Type B pancreatic cell (in vitro differentiated cells): Measurements from ENCODE around the gene HIP1R. TPM values are rescaled to one million over a fixed set of nuclear protein-coding genes. Genes with fewer than 3 reads are reported as not detected.

ENCODE experiments used
- DNase-seq: peaks from one replicate; pipeline ENCODE4 v3.0.0; 2021; ENCODE audit warnings: mixed read lengths; ENCODE audit not compliant: unreplicated experiment; ENCODE audit errors: extremely low spot score
- H3K27ac Mint-ChIP-seq: 2 replicates; pipeline ENCODE4 v1.8.0; 2021; ENCODE audit warnings: mild to moderate bottlenecking, mixed read lengths
- H3K27me3 Mint-ChIP-seq: 2 replicates; pipeline ENCODE4 v1.8.0; 2021; ENCODE audit warnings: mixed read lengths
- H3K36me3 Mint-ChIP-seq: 2 replicates; pipeline ENCODE4 v1.8.0; 2021; ENCODE audit warnings: mixed read lengths
- H3K4me1 Mint-ChIP-seq: one replicate; pipeline ENCODE4 v1.8.0; 2021; ENCODE audit warnings: mixed read lengths; ENCODE audit not compliant: unreplicated experiment
- H3K4me3 Mint-ChIP-seq: 2 replicates; pipeline ENCODE4 v1.8.0; 2021; ENCODE audit warnings: mild to moderate bottlenecking, mixed read lengths
- H3K9me3 Mint-ChIP-seq: 2 replicates; pipeline ENCODE4 v1.8.0; 2021; ENCODE audit warnings: mixed read lengths
- CTCF ChIP-seq: fragments of 200-600 bp; sonication (generic); conservative IDR thresholded peaks from 2 replicates; pipeline ENCODE4 v1.5.0; 2021; ENCODE audit warnings: antibody characterized with exemption, mild to moderate bottlenecking
- total RNA-seq: library from RNA; stranded (reverse); gene quantifications from 2 replicates; pipeline ENCODE4 v1.2.1, GENCODE V29; 2021; ENCODE audit warnings: low replicate concordance

Gene HIP1R
- total RNA-seq, 1 donor from 2014 or later = 45.5 TPM

- Mint-ChIP-seq H3K27me3 (no peaks in the 10 kb centered on the region), H3K27ac (no peak overlapping the region)
These were observed 41.5 kb downstream of the HIP1R start for GRCh38 chr12:122876731-122877130.

GRCh38 chr12:122878780-122879612, 43.7 kb downstream of the HIP1R start:
- H3K27ac Mint-ChIP-seq = no peak overlapping the region

More at GRCh38 chr12:122876731-122877130, 41.5 kb downstream of the HIP1R start:
- no peaks in the 10 kb centered on the region for H3K9me3 Mint-ChIP-seq
- no peak overlapping the region for H3K4me3 Mint-ChIP-seq
- no peak for DNase-seq
- TF ChIP-seq CTCF = no peak
- peaks cover 76% of the 10 kb centered on the region for H3K4me1 Mint-ChIP-seq
- H3K36me3 Mint-ChIP-seq = peaks cover 8% of the 10 kb centered on the region

DNA sequence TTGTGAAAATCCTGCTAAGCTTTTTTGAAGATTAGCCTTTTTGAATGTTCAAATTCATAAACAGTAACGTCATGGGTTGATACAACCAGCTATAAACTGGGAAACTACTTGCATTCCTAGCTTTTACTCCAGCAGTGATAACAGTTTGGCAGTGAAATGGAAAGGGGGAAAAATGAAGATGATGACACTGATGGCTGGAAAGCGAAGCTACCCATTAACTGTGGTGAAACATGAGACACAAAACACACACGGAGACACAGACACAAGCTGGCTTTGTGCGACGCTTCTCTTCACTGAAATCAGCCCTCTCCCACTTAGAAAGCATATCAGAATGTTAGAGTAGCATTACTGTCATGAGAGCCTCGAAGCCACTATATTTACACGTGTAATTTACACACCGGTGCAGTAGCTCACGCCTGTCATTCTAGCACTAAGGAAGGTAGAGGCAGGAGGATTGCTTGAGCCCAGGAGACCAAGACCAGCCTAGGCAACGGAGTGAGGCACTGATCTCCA, 45.0 kb downstream of the HIP1R start:
- peaks cover 3% of the 10 kb centered on the region for H3K36me3 Mint-ChIP-seq
- DNase-seq = no peak
- no peak overlapping the region for H3K27ac Mint-ChIP-seq
- no peaks in the 10 kb centered on the region for H3K9me3 Mint-ChIP-seq
- peak overlapping the region; percentile 15 for H3K4me3 Mint-ChIP-seq
- H3K27me3 Mint-ChIP-seq = no peaks in the 10 kb centered on the region
- peaks cover 58% of the 10 kb centered on the region for H3K4me1 Mint-ChIP-seq
- TF ChIP-seq CTCF = no peak

More at GRCh38 chr12:122878780-122879612, 43.7 kb downstream of the HIP1R start:
- TF ChIP-seq CTCF = no peak
- no peaks in the 10 kb centered on the region for H3K9me3 Mint-ChIP-seq
- H3K4me1 Mint-ChIP-seq = peaks cover 58% of the 10 kb centered on the region
- H3K4me3 Mint-ChIP-seq = no peak overlapping the region
- no peaks in the 10 kb centered on the region for H3K27me3 Mint-ChIP-seq
- no peak for DNase-seq
- H3K36me3 Mint-ChIP-seq = peaks cover 3% of the 10 kb centered on the region

DNA sequence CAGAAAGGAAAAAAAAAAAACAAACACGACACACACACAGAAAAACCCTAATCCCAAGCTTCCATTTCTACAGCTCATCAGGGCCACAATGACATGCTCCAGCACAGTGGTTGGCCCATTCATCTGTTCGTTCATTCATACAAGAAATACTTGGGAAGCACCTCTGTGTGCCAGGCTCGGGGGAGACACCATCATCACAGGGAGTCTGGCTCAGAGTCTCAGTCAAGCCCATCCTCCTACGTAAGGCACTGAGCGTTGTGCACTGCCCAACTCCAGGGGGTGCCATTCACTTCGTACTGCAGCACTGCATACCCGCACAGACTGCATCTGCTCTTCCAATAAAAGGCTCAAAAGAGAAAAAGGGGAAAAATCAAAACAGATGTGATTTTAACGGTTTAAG, 45.4 kb downstream of the HIP1R start:
- Mint-ChIP-seq H3K27ac (no peak overlapping the region), H3K4me3 (peak overlapping the region; percentile 15), H3K27me3 (no peaks in the 10 kb centered on the region)

GRCh38 chr12:122882908-122883558, 47.8 kb downstream of the HIP1R start:
- TF ChIP-seq CTCF = no peak
- H3K36me3 Mint-ChIP-seq = peaks cover 9% of the 10 kb centered on the region
- DNase-seq = no peak
- H3K4me3 Mint-ChIP-seq = no peak overlapping the region
- H3K9me3 Mint-ChIP-seq = no peaks in the 10 kb centered on the region
- H3K4me1 Mint-ChIP-seq = peaks cover 51% of the 10 kb centered on the region
- H3K27me3 Mint-ChIP-seq = no peaks in the 10 kb centered on the region
- no peak overlapping the region for H3K27ac Mint-ChIP-seq

More for the DNA sequence above, 45.4 kb downstream of the HIP1R start:
- DNase-seq = no peak
- Mint-ChIP-seq H3K4me1 (peaks cover 54% of the 10 kb centered on the region), H3K36me3 (peaks cover 3% of the 10 kb centered on the region), H3K9me3 (no peaks in the 10 kb centered on the region)
- peak; percentile 69 for TF ChIP-seq CTCF
